ENCODE data around the gene KCNG4.

Gene KCNG4

GRCh38 chr16:84266451-84266850 lies 26.6 kb upstream of the KCNG4 start:
- no peak for DNase-seq (ENCODE audit: low read depth, low spot score)

GRCh38 chr16:84262939-84263338 lies 23.1 kb upstream of the KCNG4 start:
- no peak for DNase-seq (ENCODE audit: low read depth, low spot score)

- DNase-seq (ENCODE audit: low read depth, low spot score): no peak
Measured at GRCh38 chr16:84262031-84262430, 22.2 kb upstream of the KCNG4 start.

GRCh38 chr16:84260766-84261554 lies 21.1 kb upstream of the KCNG4 start:
- DNase-seq (ENCODE audit: low read depth, low spot score): no peak

GRCh38 chr16:84259691-84260090 lies 19.9 kb upstream of the KCNG4 start:
- DNase-seq (ENCODE audit: low read depth, low spot score): no peak

GRCh38 chr16:84258266-84258665 lies 18.5 kb upstream of the KCNG4 start:
- no peak for DNase-seq (ENCODE audit: low read depth, low spot score)

GRCh38 chr16:84255050-84255810 lies 15.4 kb upstream of the KCNG4 start:
- DNase-seq (ENCODE audit: low read depth, low spot score): no peak

GRCh38 chr16:84254062-84254461 lies 14.2 kb upstream of the KCNG4 start:
- no peak for DNase-seq (ENCODE audit: low read depth, low spot score)

GRCh38 chr16:84253173-84253572 lies 13.4 kb upstream of the KCNG4 start:
- no peak for DNase-seq (ENCODE audit: low read depth, low spot score)

GRCh38 chr16:84252184-84252583 lies 12.4 kb upstream of the KCNG4 start:
- no peak for DNase-seq (ENCODE audit: low read depth, low spot score)

GRCh38 chr16:84247844-84248243 lies 8.0 kb upstream of the KCNG4 start:
- no peak for DNase-seq (ENCODE audit: low read depth, low spot score)

- DNase-seq (ENCODE audit: low read depth, low spot score): no peak
Measured at GRCh38 chr16:84247331-84247730, 7.5 kb upstream of the KCNG4 start.

GRCh38 chr16:84246679-84247077 lies 6.9 kb upstream of the KCNG4 start:
- no peak for DNase-seq (ENCODE audit: low read depth, low spot score)

- DNase-seq (ENCODE audit: low read depth, low spot score): no peak
Measured at GRCh38 chr16:84245956-84246678, 6.3 kb upstream of the KCNG4 start.

- no peak for DNase-seq (ENCODE audit: low read depth, low spot score)
Measured at GRCh38 chr16:84244728-84245127, 4.9 kb upstream of the KCNG4 start.

GRCh38 chr16:84243732-84244131 lies 3.9 kb upstream of the KCNG4 start:
- no peak for DNase-seq (ENCODE audit: low read depth, low spot score)

GRCh38 chr16:84242839-84243238 lies 3.0 kb upstream of the KCNG4 start:
- no peak for DNase-seq (ENCODE audit: low read depth, low spot score)

GRCh38 chr16:84241778-84242177 lies 2.0 kb upstream of the KCNG4 start:
- DNase-seq (ENCODE audit: low read depth, low spot score): no peak

- DNase-seq (ENCODE audit: low read depth, low spot score): no peak
Measured at GRCh38 chr16:84240455-84240854, 643 bp upstream of the KCNG4 start.

GRCh38 chr16:84239141-84239769 lies 557 bp downstream of the KCNG4 start:
- DNase-seq (ENCODE audit: low read depth, low spot score): no peak

- no peak for DNase-seq (ENCODE audit: low read depth, low spot score)
Measured at GRCh38 chr16:84237994-84238750, 1.6 kb downstream of the KCNG4 start.

All from activated CD4-positive, CD25-positive, alpha-beta regulatory T cell treated with anti-CD3 and anti-CD28 coated beads, Interleukin-2, amount 50 U/mL, for 16 hours (primary cell).